Nephron (organoid): ENCODE data around the gene C6orf15.

Experiments used
- H3K27ac Mint-ChIP-seq, 3 experiments: 2 replicates each; pipeline ENCODE4 v1.8.0; 2020; ENCODE audit warnings: mixed read lengths in 3 of 3, mild to moderate bottlenecking in 2 of 3, moderate library complexity in 1 of 3
- H3K27me3 Mint-ChIP-seq: 2 replicates; pipeline ENCODE4 v1.8.0; 2021; ENCODE audit warnings: low read depth, mild to moderate bottlenecking, moderate library complexity, mixed read lengths
- H3K36me3 Mint-ChIP-seq: 2 replicates; pipeline ENCODE4 v1.8.0; 2020; ENCODE audit warnings: low read depth, mixed read lengths
- H3K4me1 Mint-ChIP-seq: 2 replicates; pipeline ENCODE4 v1.8.0; 2020; ENCODE audit warnings: mixed read lengths
- H3K4me3 Mint-ChIP-seq, 3 experiments: 2 replicates each; pipeline ENCODE4 v1.8.0; 2020; ENCODE audit warnings: mild to moderate bottlenecking in 3 of 3, mixed read lengths in 3 of 3, moderate library complexity in 2 of 3
- H3K9me3 Mint-ChIP-seq: 2 replicates; pipeline ENCODE4 v1.8.0; 2020; ENCODE audit warnings: mixed read lengths
- TF ChIP-seq, protein P1 (sequence below), 3 experiments: fragments of 200-600 bp; sonication (generic); IDR thresholded peaks; one replicate each; pipeline ENCODE4 v1.5.0; 2021; ENCODE audit warnings: antibody characterized with exemption in 3 of 3; ENCODE audit not compliant: unreplicated experiment in 3 of 3

C6orf15 gene

GRCh38 chr6:31156641-31157040 lies 44.3 kb upstream of the C6orf15 start:
- Mint-ChIP-seq H3K27me3 (no peaks in the 10 kb centered on the region), H3K4me1 (peaks cover 20% of the 10 kb centered on the region), H3K9me3 (no peaks in the 10 kb centered on the region), H3K36me3 (peaks cover 17% of the 10 kb centered on the region), H3K4me3 (peak overlapping the region; percentile 83 to 88 (median 85)), H3K27ac (peak overlapping the region in 1 of 3 experiments; percentile 27)
- TF ChIP-seq, protein P1, sequence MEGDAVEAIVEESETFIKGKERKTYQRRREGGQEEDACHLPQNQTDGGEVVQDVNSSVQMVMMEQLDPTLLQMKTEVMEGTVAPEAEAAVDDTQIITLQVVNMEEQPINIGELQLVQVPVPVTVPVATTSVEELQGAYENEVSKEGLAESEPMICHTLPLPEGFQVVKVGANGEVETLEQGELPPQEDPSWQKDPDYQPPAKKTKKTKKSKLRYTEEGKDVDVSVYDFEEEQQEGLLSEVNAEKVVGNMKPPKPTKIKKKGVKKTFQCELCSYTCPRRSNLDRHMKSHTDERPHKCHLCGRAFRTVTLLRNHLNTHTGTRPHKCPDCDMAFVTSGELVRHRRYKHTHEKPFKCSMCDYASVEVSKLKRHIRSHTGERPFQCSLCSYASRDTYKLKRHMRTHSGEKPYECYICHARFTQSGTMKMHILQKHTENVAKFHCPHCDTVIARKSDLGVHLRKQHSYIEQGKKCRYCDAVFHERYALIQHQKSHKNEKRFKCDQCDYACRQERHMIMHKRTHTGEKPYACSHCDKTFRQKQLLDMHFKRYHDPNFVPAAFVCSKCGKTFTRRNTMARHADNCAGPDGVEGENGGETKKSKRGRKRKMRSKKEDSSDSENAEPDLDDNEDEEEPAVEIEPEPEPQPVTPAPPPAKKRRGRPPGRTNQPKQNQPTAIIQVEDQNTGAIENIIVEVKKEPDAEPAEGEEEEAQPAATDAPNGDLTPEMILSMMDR (IDR thresholded peaks at IDR 0.05; ENCODE audit: unreplicated experiment in 3 of 3): no peak

GRCh38 chr6:31154436-31154835 lies 42.1 kb upstream of the C6orf15 start:
- H3K36me3 Mint-ChIP-seq: peaks cover 32% of the 10 kb centered on the region
- peak overlapping the region in 1 of 3 experiments; percentile 7 for H3K27ac Mint-ChIP-seq
- no peaks in the 10 kb centered on the region for H3K9me3 Mint-ChIP-seq
- TF ChIP-seq, protein P1 (IDR thresholded peaks at IDR 0.05; ENCODE audit: unreplicated experiment in 3 of 3): no peak
- H3K4me1 Mint-ChIP-seq: peaks cover 15% of the 10 kb centered on the region
- H3K4me3 Mint-ChIP-seq: no peak overlapping the region
- H3K27me3 Mint-ChIP-seq: no peaks in the 10 kb centered on the region

- TF ChIP-seq, protein P1 (IDR thresholded peaks at IDR 0.05; ENCODE audit: unreplicated experiment in 3 of 3): no peak
- Mint-ChIP-seq H3K9me3 (no peaks in the 10 kb centered on the region), H3K4me1 (peaks cover 4% of the 10 kb centered on the region), H3K27me3 (no peaks in the 10 kb centered on the region), H3K4me3 (no peak overlapping the region), H3K27ac (peak overlapping the region in 2 of 3 experiments; percentile 36 to 81), H3K36me3 (peaks cover 32% of the 10 kb centered on the region)
Measured at GRCh38 chr6:31152781-31153180, 40.4 kb upstream of the C6orf15 start.

GRCh38 chr6:31149827-31150447 lies 37.6 kb upstream of the C6orf15 start:
- H3K27me3 Mint-ChIP-seq: no peaks in the 10 kb centered on the region
- H3K27ac Mint-ChIP-seq: no peak overlapping the region
- H3K36me3 Mint-ChIP-seq: peaks cover 37% of the 10 kb centered on the region
- no peak overlapping the region for H3K4me3 Mint-ChIP-seq
- H3K9me3 Mint-ChIP-seq: no peaks in the 10 kb centered on the region
- TF ChIP-seq, protein P1 (IDR thresholded peaks at IDR 0.05; ENCODE audit: unreplicated experiment in 3 of 3): no peak
- H3K4me1 Mint-ChIP-seq: peaks cover 4% of the 10 kb centered on the region

DNA sequence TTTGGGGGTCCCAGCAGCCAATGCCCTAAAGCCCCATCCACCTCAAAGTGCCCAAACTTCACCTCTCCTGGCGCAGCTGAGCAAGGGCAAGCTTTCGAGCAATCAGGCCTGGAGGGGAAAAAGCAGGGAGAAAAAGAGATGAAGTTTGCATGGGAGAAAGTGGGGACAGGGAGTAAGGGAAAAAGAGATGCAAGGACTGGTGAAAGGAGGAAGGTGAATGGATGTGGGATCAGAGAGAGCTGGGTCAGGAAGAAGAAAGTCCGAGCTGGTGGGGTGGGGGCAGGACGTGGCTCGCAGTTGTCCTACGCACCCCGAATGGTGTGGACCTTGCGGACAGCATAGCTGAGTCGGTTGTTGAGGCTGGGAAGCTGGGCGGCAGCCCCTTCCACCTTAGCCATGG lies 33.0 kb upstream of the C6orf15 start:
- no peaks in the 10 kb centered on the region for H3K9me3 Mint-ChIP-seq
- H3K27ac Mint-ChIP-seq: no peak overlapping the region
- H3K27me3 Mint-ChIP-seq: no peaks in the 10 kb centered on the region
- peaks cover 21% of the 10 kb centered on the region for H3K4me1 Mint-ChIP-seq
- H3K4me3 Mint-ChIP-seq: no peak overlapping the region
- H3K36me3 Mint-ChIP-seq: peaks cover 16% of the 10 kb centered on the region
- TF ChIP-seq, protein P1 (IDR thresholded peaks at IDR 0.05; ENCODE audit: unreplicated experiment in 3 of 3): no peak

- H3K4me1 Mint-ChIP-seq: peaks cover 22% of the 10 kb centered on the region
- TF ChIP-seq, protein P1 (IDR thresholded peaks at IDR 0.05; ENCODE audit: unreplicated experiment in 3 of 3): no peak
Measured at GRCh38 chr6:31144970-31145340, 32.6 kb upstream of the C6orf15 start.

More at GRCh38 chr6:31144970-31145340, 32.6 kb upstream of the C6orf15 start:
- Mint-ChIP-seq H3K27ac (no peak overlapping the region), H3K27me3 (peaks cover 3% of the 10 kb centered on the region), H3K36me3 (peaks cover 14% of the 10 kb centered on the region), H3K9me3 (no peaks in the 10 kb centered on the region), H3K4me3 (no peak overlapping the region)
